Measurements from ENCODE around the gene FMO4. TPM values are rescaled to one million over a fixed set of nuclear protein-coding genes. Genes with fewer than 3 reads are reported as not detected.

The FMO4 gene
- total and polyA plus RNA-seq, 2 experiments from 2014 or later, result 3.1 to 3.4 TPM

GRCh38 chr1:171265686-171266085 lies 48.3 kb upstream of the FMO4 start:
- Histone ChIP-seq H3K79me2 (replicated peaks; ENCODE audit: insufficient read depth) (no peaks in the 10 kb centered on the region), H3K4me1 (ENCODE audit: insufficient read depth) (no peaks in the 10 kb centered on the region; the same call in 1 of the 2 replicates), H3K36me3 (ENCODE audit: insufficient read depth) (no peaks in the 10 kb centered on the region), H3F3A (replicated peaks; ENCODE audit: low read depth) (no peaks in the 10 kb centered on the region), H2AFZ (no peak overlapping the region), H3K4me3 (no peak overlapping the region), H3K27me3 (ENCODE audit: insufficient read depth) (no peaks in the 10 kb centered on the region), H3K27ac (ENCODE audit: low read depth) (no peak overlapping the region), H3K9me2 (ENCODE audit: insufficient read depth) (no peaks in the 10 kb centered on the region), H3K4me2 (no peak overlapping the region), H4K20me1 (replicated peaks; ENCODE audit: insufficient read depth) (no peaks in the 10 kb centered on the region)
- H3K27me3 Mint-ChIP-seq (ENCODE audit: insufficient read depth, low read depth, poor library complexity), result no peaks in the 10 kb centered on the region
- ATAC-seq (no peak), DNase-seq (ENCODE audit: low spot score) (no peak)
- H3K4me1 Mint-ChIP-seq, result peaks cover 7% of the 10 kb centered on the region
- no peak overlapping the region for H3K27ac Mint-ChIP-seq
- H3K36me3 Mint-ChIP-seq (ENCODE audit: low read depth), result no peaks in the 10 kb centered on the region
- TF ChIP-seq EZH2phosphoT487 (IDR thresholded peaks at IDR 0.05; ENCODE audit: unreplicated experiment), result no peak
- H3K4me3 Mint-ChIP-seq, result no peak overlapping the region
- H3K9me3 Mint-ChIP-seq, result no peaks in the 10 kb centered on the region; the same call in 2 of the 3 replicates

GRCh38 chr1:171266930-171267329 lies 47.1 kb upstream of the FMO4 start:
- Mint-ChIP-seq H3K27ac (no peak overlapping the region), H3K4me1 (peaks cover 7% of the 10 kb centered on the region), H3K27me3 (ENCODE audit: insufficient read depth, low read depth, poor library complexity) (no peaks in the 10 kb centered on the region), H3K9me3 (peaks cover 3% of the 10 kb centered on the region; the same call in 2 of the 3 replicates), H3K4me3 (no peak overlapping the region), H3K36me3 (ENCODE audit: low read depth) (no peaks in the 10 kb centered on the region)
- H3K27me3 ChIP-seq (ENCODE audit: insufficient read depth), result no peaks in the 10 kb centered on the region
- no peaks in the 10 kb centered on the region for H3K36me3 ChIP-seq (ENCODE audit: insufficient read depth)
- no peaks in the 10 kb centered on the region for H4K20me1 ChIP-seq (replicated peaks; ENCODE audit: insufficient read depth)
- no peak overlapping the region; the same call in 1 of the 2 replicates for H2AFZ ChIP-seq
- no peak overlapping the region for H3K27ac ChIP-seq (ENCODE audit: low read depth)
- DNase-seq (ENCODE audit: low spot score) (peak; percentile 41), ATAC-seq (no peak; the same call in 2 of the 3 replicates)
- TF ChIP-seq, protein P1, sequence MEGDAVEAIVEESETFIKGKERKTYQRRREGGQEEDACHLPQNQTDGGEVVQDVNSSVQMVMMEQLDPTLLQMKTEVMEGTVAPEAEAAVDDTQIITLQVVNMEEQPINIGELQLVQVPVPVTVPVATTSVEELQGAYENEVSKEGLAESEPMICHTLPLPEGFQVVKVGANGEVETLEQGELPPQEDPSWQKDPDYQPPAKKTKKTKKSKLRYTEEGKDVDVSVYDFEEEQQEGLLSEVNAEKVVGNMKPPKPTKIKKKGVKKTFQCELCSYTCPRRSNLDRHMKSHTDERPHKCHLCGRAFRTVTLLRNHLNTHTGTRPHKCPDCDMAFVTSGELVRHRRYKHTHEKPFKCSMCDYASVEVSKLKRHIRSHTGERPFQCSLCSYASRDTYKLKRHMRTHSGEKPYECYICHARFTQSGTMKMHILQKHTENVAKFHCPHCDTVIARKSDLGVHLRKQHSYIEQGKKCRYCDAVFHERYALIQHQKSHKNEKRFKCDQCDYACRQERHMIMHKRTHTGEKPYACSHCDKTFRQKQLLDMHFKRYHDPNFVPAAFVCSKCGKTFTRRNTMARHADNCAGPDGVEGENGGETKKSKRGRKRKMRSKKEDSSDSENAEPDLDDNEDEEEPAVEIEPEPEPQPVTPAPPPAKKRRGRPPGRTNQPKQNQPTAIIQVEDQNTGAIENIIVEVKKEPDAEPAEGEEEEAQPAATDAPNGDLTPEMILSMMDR (conservative IDR thresholded peaks at IDR 0.05; ENCODE audit: low read depth in 2 of 2), result peak; percentile 48 to 66
- TF ChIP-seq ZNF331 (CRISPR knock-in tag; IDR thresholded peaks at IDR 0.05; ENCODE audit: low read depth), result no peak
- no peak for TF ChIP-seq JUNB (IDR thresholded peaks at IDR 0.05; ENCODE audit: unreplicated experiment)
- no peak for TF ChIP-seq EZH2phosphoT487 (IDR thresholded peaks at IDR 0.05; ENCODE audit: unreplicated experiment)
- TF ChIP-seq ZNF114 (CRISPR knock-in tag; IDR thresholded peaks at IDR 0.05), result no peak
- no peak for TF ChIP-seq STAT1 (IDR thresholded peaks at IDR 0.05; ENCODE audit: unreplicated experiment)
- TF ChIP-seq EZH2 (IDR thresholded peaks at IDR 0.05; ENCODE audit: low read depth, unreplicated experiment), result no peak
- H3F3A ChIP-seq (replicated peaks; ENCODE audit: low read depth), result no peaks in the 10 kb centered on the region
- no peaks in the 10 kb centered on the region for H3K4me1 ChIP-seq (ENCODE audit: insufficient read depth)
- no peaks in the 10 kb centered on the region for H3K9me2 ChIP-seq (ENCODE audit: insufficient read depth)
- no peak overlapping the region for H3K4me2 ChIP-seq
- H3K79me2 ChIP-seq (replicated peaks; ENCODE audit: insufficient read depth), result no peaks in the 10 kb centered on the region
- H3K4me3 ChIP-seq, result no peak overlapping the region

DNA sequence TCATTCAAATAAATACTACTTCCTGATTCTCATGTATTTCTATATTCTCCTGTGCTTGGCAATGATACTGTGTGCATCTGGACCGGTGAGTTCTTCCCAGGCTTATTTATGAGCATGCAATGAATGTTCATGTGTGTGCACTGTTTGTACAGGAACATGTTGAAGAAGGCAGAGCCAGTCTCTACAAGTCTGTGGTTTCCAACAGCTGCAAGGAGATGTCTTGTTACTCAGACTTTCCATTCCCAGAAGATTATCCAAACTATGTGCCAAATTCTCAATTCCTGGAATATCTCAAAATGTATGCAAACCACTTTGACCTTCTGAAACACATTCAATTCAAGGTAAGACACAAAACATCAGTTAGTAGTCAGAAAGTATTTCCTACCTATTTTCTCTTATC lies 46.6 kb upstream of the FMO4 start:
- Histone ChIP-seq H3K79me2 (replicated peaks; ENCODE audit: insufficient read depth) (no peaks in the 10 kb centered on the region), H2AFZ (no peak overlapping the region; the same call in 1 of the 2 replicates), H3K27me3 (ENCODE audit: insufficient read depth) (no peaks in the 10 kb centered on the region), H3K27ac (ENCODE audit: low read depth) (no peak overlapping the region), H3K4me3 (no peak overlapping the region), H3K4me1 (ENCODE audit: insufficient read depth) (no peaks in the 10 kb centered on the region), H3F3A (replicated peaks; ENCODE audit: low read depth) (no peaks in the 10 kb centered on the region), H3K9me2 (ENCODE audit: insufficient read depth) (no peaks in the 10 kb centered on the region), H4K20me1 (replicated peaks; ENCODE audit: insufficient read depth) (no peaks in the 10 kb centered on the region), H3K36me3 (ENCODE audit: insufficient read depth) (no peaks in the 10 kb centered on the region), H3K4me2 (no peak overlapping the region)
- Mint-ChIP-seq H3K27ac (no peak overlapping the region), H3K36me3 (ENCODE audit: low read depth) (no peaks in the 10 kb centered on the region), H3K9me3 (peaks cover 3% of the 10 kb centered on the region; the same call in 2 of the 3 replicates), H3K4me3 (no peak overlapping the region), H3K4me1 (peaks cover 7% of the 10 kb centered on the region), H3K27me3 (ENCODE audit: insufficient read depth, low read depth, poor library complexity) (no peaks in the 10 kb centered on the region)
- ATAC-seq (no peak), DNase-seq (ENCODE audit: low spot score) (no peak)
- no peak for TF ChIP-seq EZH2 (IDR thresholded peaks at IDR 0.05; ENCODE audit: low read depth, unreplicated experiment)
- TF ChIP-seq EZH2phosphoT487 (IDR thresholded peaks at IDR 0.05; ENCODE audit: unreplicated experiment), result no peak
- no peak for TF ChIP-seq REST (IDR thresholded peaks at IDR 0.05; ENCODE audit: unreplicated experiment)
- no peak for TF ChIP-seq POLR2AphosphoS5 (IDR thresholded peaks at IDR 0.05; ENCODE audit: low read depth)
- TF ChIP-seq ZNF114 (CRISPR knock-in tag; IDR thresholded peaks at IDR 0.05), result no peak
- no peak for TF ChIP-seq ETS1 (IDR thresholded peaks at IDR 0.05)

All from GM23338 (cell line).